GM19395 (cell line): ENCODE data around the gene TMEM120B.
"Not testable (repeated sequence)": the region's sequence is repeated elsewhere in the genome, so short reads cannot be mapped to it uniquely, and the experiment has no call there.

Source experiments
- ATAC-seq: cut with Tn5 transposase; IDR thresholded peaks from one replicate; pipeline ENCODE4 v1.9.1; 2021; ENCODE audit warnings: mild to moderate bottlenecking, moderate library complexity; ENCODE audit not compliant: unreplicated experiment

Gene TMEM120B

GRCh38 chr12:121712461-121713256 is at the start of gene TMEM120B:
TMEM120B (plus strand) TSS chr12:121712752; CDS start chr12:121712896, 144 bp downstream.
- ATAC-seq, result peak; percentile 70

- ATAC-seq, result no peak
Measured at GRCh38 chr12:121663610-121663929, 49.0 kb upstream of the TMEM120B start.

- ATAC-seq, result not testable (repeated sequence)
Measured at GRCh38 chr12:121666829-121667228, 45.7 kb upstream of the TMEM120B start.

GRCh38 chr12:121668750-121669520 is 43.6 kb upstream of the TMEM120B start:
- ATAC-seq, result no peak

- no peak for ATAC-seq
Measured at GRCh38 chr12:121669521-121669900, 43.0 kb upstream of the TMEM120B start, which contains the start of gene MORN3. MORN3 (minus strand) TSS chr12:121669654; CDS start chr12:121669483, 171 bp downstream.

GRCh38 chr12:121673013-121673511 is 39.5 kb upstream of the TMEM120B start:
- no peak for ATAC-seq

GRCh38 chr12:121676190-121676589 is 36.4 kb upstream of the TMEM120B start:
- no peak for ATAC-seq

GRCh38 chr12:121678305-121678704 is 34.2 kb upstream of the TMEM120B start:
- no peak for ATAC-seq

- no peak for ATAC-seq
Measured at GRCh38 chr12:121678716-121679300, 33.7 kb upstream of the TMEM120B start.

GRCh38 chr12:121679661-121680197 is 32.8 kb upstream of the TMEM120B start:
- ATAC-seq, result not testable (repeated sequence)

- ATAC-seq, result no peak
Measured at GRCh38 chr12:121688966-121689365, 23.6 kb upstream of the TMEM120B start.

GRCh38 chr12:121689430-121689829 is 23.1 kb upstream of the TMEM120B start:
- ATAC-seq, result no peak

GRCh38 chr12:121692744-121693143 is 19.8 kb upstream of the TMEM120B start:
- not testable (repeated sequence) for ATAC-seq

- no peak for ATAC-seq
Measured at GRCh38 chr12:121693155-121693687, 19.3 kb upstream of the TMEM120B start.

GRCh38 chr12:121697093-121697698 is 15.4 kb upstream of the TMEM120B start:
- ATAC-seq, result no peak

- ATAC-seq, result not testable (repeated sequence)
Measured at GRCh38 chr12:121697861-121698260, 14.7 kb upstream of the TMEM120B start.

- no peak for ATAC-seq
Measured at GRCh38 chr12:121701667-121702277, 10.8 kb upstream of the TMEM120B start.

- no peak for ATAC-seq
Measured at GRCh38 chr12:121702944-121703343, 9.6 kb upstream of the TMEM120B start.

- no peak for ATAC-seq
Measured at GRCh38 chr12:121705514-121705913, 7.0 kb upstream of the TMEM120B start.
